ENCODE measurements around the gene GATA5.

DNA sequence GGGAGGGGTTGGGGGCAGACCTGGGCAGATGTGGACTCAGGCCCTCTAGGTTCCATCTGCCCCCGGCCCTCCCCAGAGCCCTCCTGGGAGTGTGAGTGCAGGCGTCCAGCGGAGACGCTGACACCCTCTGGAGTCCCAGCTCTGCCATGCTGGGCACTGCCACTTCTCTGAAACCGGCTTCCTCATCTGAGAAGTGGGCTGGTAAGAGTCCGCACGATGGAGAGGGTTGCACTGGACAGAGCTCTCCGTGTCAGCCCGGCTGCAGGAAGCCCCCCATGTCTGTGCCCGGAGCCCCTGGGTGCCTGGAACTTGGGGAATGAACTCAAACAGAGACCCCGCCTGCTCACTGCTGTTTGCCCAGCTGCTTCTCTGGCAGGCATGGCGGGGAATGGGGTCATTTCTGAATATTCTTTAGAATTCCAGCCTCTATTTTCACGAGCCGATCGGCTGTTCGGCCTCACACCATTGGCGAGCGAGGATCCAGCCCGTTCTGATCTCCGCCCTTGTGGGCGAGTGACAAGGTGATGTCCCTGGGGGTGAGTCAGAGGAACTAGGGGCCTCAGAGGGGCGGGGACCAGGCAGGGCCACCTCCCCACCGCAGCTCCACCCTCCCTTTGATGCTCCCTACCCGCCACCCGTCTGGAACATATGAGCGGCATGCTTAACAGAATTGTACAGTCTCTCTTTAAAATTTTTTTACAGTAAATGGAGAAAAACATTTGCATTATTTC lies 47.8 kb upstream of the GATA5 start:
- TF ChIP-seq CREB1 (IDR thresholded peaks at IDR 0.05; ENCODE audit: low read depth) (no peak), EP300 (IDR thresholded peaks at IDR 0.05; ENCODE audit: borderline replicate concordance) (no peak), ZBTB7A (IDR thresholded peaks at IDR 0.05; ENCODE audit: low read depth) (no peak), EGR1 (IDR thresholded peaks at IDR 0.05) (no peak), TAF1 (IDR thresholded peaks at IDR 0.05; ENCODE audit: low read depth) (no peak), TCF12 (IDR thresholded peaks at IDR 0.05; ENCODE audit: low read depth) (no peak), YY1 (IDR thresholded peaks at IDR 0.05; ENCODE audit: low read depth) (no peak), TEAD4 (IDR thresholded peaks at IDR 0.05) (no peak), RAD21 (IDR thresholded peaks at IDR 0.05; ENCODE audit: low read depth) (no peak), FOXM1 (IDR thresholded peaks at IDR 0.05; ENCODE audit: borderline replicate concordance, low read depth) (no peak)
- TF ChIP-seq, protein P1, sequence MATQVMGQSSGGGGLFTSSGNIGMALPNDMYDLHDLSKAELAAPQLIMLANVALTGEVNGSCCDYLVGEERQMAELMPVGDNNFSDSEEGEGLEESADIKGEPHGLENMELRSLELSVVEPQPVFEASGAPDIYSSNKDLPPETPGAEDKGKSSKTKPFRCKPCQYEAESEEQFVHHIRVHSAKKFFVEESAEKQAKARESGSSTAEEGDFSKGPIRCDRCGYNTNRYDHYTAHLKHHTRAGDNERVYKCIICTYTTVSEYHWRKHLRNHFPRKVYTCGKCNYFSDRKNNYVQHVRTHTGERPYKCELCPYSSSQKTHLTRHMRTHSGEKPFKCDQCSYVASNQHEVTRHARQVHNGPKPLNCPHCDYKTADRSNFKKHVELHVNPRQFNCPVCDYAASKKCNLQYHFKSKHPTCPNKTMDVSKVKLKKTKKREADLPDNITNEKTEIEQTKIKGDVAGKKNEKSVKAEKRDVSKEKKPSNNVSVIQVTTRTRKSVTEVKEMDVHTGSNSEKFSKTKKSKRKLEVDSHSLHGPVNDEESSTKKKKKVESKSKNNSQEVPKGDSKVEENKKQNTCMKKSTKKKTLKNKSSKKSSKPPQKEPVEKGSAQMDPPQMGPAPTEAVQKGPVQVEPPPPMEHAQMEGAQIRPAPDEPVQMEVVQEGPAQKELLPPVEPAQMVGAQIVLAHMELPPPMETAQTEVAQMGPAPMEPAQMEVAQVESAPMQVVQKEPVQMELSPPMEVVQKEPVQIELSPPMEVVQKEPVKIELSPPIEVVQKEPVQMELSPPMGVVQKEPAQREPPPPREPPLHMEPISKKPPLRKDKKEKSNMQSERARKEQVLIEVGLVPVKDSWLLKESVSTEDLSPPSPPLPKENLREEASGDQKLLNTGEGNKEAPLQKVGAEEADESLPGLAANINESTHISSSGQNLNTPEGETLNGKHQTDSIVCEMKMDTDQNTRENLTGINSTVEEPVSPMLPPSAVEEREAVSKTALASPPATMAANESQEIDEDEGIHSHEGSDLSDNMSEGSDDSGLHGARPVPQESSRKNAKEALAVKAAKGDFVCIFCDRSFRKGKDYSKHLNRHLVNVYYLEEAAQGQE (IDR thresholded peaks at IDR 0.05; ENCODE audit: low read depth): no peak
- TF ChIP-seq, protein P2, sequence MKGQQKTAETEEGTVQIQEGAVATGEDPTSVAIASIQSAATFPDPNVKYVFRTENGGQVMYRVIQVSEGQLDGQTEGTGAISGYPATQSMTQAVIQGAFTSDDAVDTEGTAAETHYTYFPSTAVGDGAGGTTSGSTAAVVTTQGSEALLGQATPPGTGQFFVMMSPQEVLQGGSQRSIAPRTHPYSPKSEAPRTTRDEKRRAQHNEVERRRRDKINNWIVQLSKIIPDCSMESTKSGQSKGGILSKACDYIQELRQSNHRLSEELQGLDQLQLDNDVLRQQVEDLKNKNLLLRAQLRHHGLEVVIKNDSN (IDR thresholded peaks at IDR 0.05): no peak
- TF ChIP-seq, protein P3, sequence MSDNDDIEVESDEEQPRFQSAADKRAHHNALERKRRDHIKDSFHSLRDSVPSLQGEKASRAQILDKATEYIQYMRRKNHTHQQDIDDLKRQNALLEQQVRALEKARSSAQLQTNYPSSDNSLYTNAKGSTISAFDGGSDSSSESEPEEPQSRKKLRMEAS (IDR thresholded peaks at IDR 0.05): no peak
